Measurements from ENCODE around the gene SIDT2. TPM values are rescaled to one million over a fixed set of nuclear protein-coding genes. Genes with fewer than 3 reads are reported as not detected.

SIDT2 gene
- total and polyA plus RNA-seq, 2 of the 13 experiments (the other 11 are each of a cell fraction or from before 2014, with no cell fraction given): 11.5 to 28.0 TPM

GRCh38 chr11:117189191-117189940 lies 10.8 kb downstream of the SIDT2 start:
- DNase-seq (ENCODE audit: low spot score) (no peak), ATAC-seq (no peak), FAIRE-seq (no peak)
- WGBS (ENCODE audit: low lambda C conversion rate): 99% methylated on average over 10 of the region's 22 CpGs
- in situ Hi-C loops (cut with HindIII; ENCODE audit: extremely low pct_ligation_motif_present, low pct_unique_long_range_greater_than_20kb) (no loop called here), intact Hi-C loops (cut with micrococcal nuclease; ENCODE audit: unreplicated experiment) (no loop called here)
- H2AFZ ChIP-seq (ENCODE audit: low read length): no peak overlapping the region
- CTCF ChIA-PET (ENCODE audit: low intra/inter-chr PET ratio, low total read pairs): no interaction called here
- BruUV-seq (replicated peaks): no TSS peak
- H3K4me1 ChIP-seq (ENCODE audit: insufficient read depth, low read length): peaks cover 15% of the 10 kb centered on the region
- no peaks in the 10 kb centered on the region for H3K79me2 ChIP-seq (ENCODE audit: insufficient read depth, low read length)
- no peaks in the 10 kb centered on the region for H4K20me1 ChIP-seq (ENCODE audit: insufficient read depth, low read length)
- no peak overlapping the region for H3K27ac ChIP-seq (ENCODE audit: extremely low read length, insufficient read depth, low read length)
- peaks cover 8 to 18% of the 10 kb centered on the region in 2 experiments; a peak in 4 of 5 replicates for H3K36me3 ChIP-seq (replicated peaks in 1 of 2; ENCODE audit: control insufficient read depth in 1 of 2, insufficient read depth in 2 of 2, low read length in 2 of 2)
- H3K9ac ChIP-seq (ENCODE audit: insufficient read depth, low read depth, low read length): no peak overlapping the region
- H3K4me2 ChIP-seq (ENCODE audit: low read depth, low read length): no peak overlapping the region
- POLR2A ChIA-PET: no interaction called here
- H3K4me3 ChIP-seq (replicated peaks in 1 of 3; ENCODE audit: insufficient read depth in 1 of 3, low read depth in 2 of 3, low read length in 3 of 3): no peak overlapping the region
- H3K9me3 ChIP-seq (ENCODE audit: low read length): no peaks in the 10 kb centered on the region
- no peaks in the 10 kb centered on the region for H3K27me3 ChIP-seq (ENCODE audit: control insufficient read depth in 1 of 2, insufficient read depth in 2 of 2, low read length in 2 of 2)
- peak; percentile 71 for TF ChIP-seq ZNF629 (CRISPR knock-in tag; conservative IDR thresholded peaks at IDR 0.05)
- no peak for TF ChIP-seq BCL6 (CRISPR knock-in tag; IDR thresholded peaks at IDR 0.05)
- TF ChIP-seq NFYC (CRISPR knock-in tag; IDR thresholded peaks at IDR 0.05): no peak
- TF ChIP-seq GFI1 (CRISPR knock-in tag; IDR thresholded peaks at IDR 0.05; ENCODE audit: borderline replicate concordance): no peak
- no peak for TF ChIP-seq PRDM4 (CRISPR knock-in tag; IDR thresholded peaks at IDR 0.05; ENCODE audit: borderline replicate concordance)

Data from HepG2 (cell line).